Activated CD4-positive, alpha-beta T cell treated with anti-CD3 and anti-CD28 coated beads, Interleukin-2, amount 50 U/mL, for 24 hours (primary cell): ENCODE data around the gene CLTRN.
"Not testable (repeated sequence)": the region's sequence is repeated elsewhere in the genome, so short reads cannot be mapped to it uniquely, and the experiment has no call there.

ENCODE experiments used
- DNase-seq, 2 donors: peaks; one replicate each; pipeline ENCODE4 v3.0.0-alpha.2; 2020; ENCODE audit warnings: low read depth in 1 of 2, low spot score in 1 of 2

Gene CLTRN

DNA sequence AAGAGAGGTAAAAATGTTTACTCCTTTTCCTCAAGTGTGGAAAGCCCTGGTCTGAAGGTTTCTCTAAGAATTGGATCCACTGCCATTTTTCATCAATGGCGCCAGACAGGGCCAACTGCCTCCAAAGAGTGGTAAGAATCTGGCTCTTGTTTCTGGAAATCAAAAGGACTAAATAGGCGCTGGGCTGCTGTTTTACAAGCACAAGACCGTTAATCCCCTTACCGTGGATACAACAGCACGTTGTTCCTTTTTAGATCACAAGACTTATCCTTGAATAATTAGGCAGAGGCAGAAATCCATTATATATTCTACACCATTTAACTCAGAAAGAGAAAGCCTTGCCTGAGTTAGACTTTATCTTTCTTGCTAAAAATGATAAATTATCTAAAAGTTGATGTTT lies 10.6 kb downstream of the CLTRN start:
- no peak for DNase-seq

DNA sequence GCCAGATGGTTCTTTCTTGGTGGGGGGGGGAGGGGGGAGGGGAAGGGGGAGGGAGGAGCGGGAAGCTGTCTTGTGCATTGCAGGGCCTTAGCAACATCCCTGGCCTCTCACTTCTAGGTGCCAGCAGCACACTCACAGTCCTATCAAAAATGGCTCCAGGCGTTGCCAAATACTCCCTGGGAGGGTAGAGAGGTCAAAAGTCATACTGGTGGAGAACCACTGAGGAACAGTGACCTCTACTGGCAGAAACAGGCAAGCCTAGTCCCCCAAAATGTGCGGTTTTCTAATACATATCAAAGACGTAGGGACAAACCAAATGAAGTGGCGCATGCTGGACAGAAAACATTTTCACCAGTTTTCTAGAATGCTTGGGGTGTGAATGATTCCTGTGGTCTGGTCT lies 17.1 kb downstream of the CLTRN start:
- DNase-seq, result not testable (repeated sequence)

DNA sequence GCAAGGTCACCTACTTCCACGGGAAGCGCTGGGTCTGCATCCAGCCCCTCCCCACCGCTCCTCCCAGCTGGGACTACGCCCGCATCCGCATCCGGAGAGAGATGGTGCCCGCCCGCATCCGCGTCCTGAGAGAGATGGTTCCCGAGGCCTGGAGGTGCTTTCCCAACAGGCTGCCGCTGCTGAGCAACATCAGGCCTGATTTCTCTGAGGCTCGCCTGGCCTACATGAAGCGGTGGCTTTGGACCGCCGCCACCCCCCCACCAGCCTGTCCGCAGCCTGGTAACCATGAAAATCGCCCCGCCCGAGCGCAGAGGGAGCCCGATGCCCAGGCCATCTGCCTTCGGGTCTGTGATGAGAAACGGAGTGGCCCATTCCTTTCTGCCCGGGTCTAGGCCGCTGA lies 18.1 kb downstream of the CLTRN start:
- DNase-seq, result no peak

DNA sequence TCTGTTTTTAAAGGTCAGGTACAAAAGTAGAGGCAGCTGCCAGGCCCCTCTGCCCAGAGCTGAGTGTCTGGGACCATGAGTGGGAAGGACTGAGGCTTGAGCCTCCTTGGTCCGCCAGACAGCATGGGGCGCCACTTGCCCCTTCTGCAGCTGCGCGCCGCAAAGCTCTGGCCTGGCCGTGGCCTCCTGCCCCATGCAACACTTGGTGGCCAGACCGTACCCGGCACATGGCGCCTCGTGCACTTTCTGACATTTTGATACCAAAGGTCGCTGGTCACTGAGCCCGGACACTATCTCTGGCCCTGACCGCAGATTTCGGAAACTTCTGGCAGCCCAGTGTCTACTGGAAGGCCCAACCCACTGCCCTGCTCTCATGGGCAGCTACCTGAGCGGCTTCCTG lies 18.6 kb downstream of the CLTRN start:
- no peak for DNase-seq

DNA sequence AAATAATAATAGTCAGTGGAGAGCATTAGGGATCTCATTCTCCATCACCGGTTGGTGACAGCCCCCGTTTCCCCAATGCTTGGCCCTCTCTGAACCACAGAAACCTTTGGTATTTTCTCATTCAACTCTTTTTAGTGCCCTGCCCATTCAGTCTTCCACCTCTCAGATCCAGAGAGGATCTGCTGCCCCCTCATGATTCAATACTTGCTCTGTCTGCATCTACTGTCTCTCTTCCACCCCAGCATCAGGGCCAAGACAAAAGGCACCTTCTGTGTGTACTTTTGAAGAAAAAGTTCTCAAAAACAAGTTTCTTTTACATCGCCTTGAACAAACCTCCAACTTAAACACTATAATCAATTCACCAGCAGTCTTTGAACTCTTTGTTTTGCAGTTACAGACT lies 19.3 kb downstream of the CLTRN start:
- no peak for DNase-seq

DNA sequence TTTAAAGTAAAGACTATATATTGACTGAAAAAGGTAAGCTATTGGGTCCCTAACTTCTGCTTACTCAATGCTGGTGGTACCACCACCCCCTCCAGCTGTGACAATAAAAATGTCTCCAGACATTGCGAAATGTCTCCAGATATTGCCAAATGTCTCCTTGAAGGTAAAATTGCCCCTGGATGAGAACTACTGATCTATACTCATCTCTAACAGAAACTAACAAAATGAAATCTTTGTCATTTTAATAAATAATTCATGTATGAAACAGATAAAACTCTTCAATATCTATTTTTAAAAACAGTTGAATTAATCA lies 20.1 kb downstream of the CLTRN start:
- no peak for DNase-seq

DNA sequence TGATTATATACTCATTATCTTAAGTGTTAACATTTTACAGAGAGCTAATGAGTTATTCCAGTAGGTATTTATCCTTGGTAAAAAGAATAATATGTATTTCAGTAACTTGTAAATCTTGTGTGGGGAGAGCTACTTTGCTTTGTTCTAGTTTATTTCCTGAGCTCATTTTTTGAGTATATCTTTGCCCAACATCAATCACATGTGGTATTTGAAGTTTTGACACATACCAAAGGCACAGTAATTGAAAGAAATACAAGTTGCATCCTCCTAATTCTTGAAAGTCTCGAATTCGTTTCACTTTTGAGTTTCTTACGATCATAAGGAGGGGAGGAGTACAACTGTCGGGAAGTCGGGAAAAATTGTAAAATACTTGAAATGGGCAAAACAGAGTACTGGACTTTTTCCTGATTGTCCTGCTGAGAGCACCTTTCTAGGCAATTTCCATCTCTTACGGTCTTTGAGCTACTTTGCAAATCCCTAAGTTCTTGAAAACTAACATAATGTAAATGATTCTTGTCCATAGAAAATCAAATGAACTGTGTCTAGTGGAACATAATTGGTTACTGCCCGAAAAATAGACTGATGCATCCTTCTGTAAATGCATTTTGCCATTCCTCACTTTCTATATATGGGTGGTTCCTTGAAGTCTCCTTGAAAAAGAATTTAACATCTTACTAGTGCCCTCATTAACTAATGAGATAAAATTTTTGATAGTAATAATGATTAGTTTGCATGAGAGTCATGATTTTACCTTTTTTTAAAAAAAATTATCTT lies 20.6 kb downstream of the CLTRN start:
- DNase-seq, result no peak

DNA sequence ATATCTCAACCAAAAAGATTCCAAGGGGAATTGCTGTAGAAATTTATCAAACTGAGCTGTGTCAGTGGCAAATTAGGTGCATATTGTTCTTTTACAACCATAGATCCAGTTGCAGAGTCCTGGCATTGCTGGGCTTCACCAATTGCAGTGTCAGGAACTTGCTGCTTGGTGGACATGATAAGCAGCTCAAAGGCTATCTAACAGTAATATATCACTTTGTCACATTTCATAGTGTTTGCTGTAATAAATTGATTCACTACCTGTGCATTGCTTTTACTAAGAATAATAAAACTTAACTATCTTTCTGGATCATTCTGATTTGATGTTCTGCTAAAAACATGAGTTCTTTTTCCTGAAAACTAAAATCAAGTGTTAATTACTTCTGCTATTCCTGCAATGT lies 33.0 kb downstream of the CLTRN start:
- DNase-seq, result no peak

DNA sequence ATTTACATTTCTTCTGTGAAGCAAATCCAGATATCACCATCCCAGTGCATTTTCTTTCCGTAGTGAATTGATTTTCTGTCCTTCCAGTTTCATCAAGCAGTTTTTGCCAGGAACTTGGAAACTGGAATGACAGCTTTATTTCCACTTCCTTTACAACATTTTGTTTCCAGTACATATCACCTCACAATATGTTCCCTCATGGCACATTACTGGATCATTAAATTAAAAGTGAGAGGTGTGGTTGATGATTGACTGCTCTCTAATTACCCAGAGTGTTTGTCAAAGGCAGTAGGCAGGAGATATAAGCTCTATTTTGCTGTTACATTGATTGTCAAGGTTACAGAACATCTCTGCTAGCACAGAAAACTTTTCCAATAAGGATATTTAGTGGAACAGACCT lies 41.6 kb downstream of the CLTRN start:
- no peak for DNase-seq

DNA sequence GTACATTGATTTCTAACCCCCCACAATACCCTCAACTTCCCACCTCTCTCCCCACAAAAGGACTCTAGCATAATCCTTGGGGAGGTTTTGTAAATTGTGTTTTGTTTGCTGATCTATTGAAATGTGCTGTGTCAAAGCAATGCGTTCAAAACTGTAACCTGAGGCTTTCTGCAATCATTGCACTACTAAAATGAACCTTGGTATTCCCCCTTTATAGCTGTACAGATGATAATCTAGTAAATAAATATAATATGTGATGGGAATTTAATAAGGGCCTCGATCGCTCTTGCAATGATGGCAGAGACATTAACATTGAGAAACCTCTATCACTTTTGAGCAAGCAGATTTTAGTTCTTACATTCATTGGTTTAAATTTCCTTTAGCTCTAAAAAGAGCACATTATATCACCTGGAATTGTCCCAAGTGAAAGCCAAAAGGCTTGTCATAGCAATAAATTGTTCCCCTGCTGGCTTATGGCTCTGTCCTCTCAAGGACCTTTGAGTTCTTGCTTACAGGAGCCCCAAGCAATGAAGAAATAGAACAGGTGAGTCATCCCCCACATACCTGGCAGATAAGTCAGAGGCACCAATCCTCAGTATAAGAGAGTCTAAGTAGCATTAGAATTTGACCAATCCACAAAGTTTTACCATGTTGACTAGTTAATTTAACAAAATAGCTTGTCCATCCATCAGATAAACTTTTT lies 45.4 kb downstream of the CLTRN start:
- DNase-seq, result no peak

DNA sequence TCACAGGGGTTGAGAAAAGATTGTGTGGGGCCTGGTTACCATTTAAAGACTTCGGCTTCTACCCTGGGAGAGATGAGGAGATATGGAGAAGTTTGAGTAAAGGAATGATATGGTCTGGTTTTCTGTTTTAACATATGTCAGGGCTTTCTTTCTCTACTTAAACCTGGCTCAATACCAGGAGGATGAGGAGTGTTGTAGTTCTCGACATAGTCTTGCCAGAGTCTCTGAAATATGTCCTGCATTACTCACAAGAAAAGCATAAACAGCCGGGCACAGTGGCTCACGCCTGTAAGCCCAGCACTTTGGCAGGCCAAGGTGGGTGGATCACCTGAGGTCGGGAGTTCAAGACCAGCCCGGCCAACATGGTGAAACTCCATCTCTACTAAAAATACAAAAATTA lies 47.5 kb downstream of the CLTRN start:
- DNase-seq, result no peak

DNA sequence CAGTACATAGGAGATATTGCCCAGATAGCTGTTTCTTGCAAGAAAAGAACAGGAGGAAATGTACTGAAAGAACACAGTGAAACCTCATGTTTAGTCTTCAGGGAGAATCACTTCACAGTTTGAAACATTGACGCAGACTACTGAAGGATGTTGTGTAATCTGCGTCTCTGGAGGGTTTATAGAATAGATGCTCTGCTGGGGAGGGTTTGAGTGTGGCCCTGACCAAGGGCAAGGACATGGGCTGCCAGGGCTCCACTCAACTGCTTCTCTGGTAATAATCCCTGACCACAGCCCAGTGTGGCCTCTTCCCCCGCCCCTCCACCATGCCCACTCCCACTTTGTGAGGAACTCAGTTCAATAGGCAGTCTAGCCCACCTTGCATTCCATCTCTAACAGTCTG lies 48.1 kb downstream of the CLTRN start:
- no peak for DNase-seq

DNA sequence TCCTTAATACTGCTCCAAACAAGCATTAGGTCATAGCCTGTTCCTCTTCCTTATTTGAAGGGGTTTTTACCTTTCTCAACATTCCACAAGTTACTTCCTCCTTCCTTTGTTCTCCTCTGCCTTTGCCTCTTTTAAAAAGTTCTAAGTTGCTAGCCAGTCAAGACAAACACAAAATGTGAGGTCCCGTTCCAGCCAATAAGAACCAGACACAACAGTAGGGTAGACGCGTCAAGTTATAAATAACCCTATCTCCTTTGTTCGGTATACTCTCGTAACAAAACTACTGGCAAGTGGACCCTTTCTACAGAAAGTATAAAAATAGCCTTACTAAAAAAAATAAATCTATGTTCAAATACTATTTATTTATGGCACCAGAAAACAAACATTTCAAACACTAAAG lies 57.5 kb downstream of the CLTRN start:
- no peak for DNase-seq

DNA sequence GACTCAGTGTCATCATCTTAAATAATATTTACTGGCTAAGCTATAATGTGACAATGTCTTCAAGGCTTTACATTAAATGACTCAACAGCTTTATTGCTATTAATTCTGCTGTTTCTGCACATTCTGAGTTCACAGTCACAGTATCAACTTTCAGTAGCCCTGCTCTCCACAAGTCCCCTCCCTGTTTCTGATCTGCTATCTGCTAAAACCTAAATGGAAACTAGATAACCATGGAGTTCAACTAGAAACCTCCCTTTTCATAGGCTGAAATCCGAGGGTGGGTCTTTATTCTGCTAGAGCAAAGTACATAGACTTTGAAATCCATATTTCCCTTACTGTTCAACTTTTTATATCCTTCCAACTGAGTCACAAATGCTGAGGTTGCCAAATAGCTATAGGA lies 58.5 kb downstream of the CLTRN start:
- DNase-seq, result no peak

DNA sequence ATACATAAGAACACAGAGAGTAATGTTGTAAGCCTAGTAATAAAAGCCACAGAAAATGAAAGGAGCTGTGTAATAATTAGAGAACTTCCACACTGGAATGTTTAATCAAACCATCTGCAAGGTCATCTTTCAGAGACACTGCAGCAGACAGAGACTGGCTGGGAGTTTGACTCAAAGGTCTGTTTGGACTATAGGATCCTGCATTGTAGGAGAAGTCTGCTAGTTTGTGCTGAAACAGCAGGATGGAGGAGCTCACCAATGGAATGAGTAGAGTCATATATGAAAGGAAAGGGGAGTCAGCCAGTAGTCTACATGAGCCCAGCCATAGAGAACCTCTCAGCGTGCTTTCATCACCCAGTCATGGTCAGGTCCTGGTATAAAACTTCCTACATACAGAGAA lies 59.4 kb downstream of the CLTRN start:
- no peak for DNase-seq

DNA sequence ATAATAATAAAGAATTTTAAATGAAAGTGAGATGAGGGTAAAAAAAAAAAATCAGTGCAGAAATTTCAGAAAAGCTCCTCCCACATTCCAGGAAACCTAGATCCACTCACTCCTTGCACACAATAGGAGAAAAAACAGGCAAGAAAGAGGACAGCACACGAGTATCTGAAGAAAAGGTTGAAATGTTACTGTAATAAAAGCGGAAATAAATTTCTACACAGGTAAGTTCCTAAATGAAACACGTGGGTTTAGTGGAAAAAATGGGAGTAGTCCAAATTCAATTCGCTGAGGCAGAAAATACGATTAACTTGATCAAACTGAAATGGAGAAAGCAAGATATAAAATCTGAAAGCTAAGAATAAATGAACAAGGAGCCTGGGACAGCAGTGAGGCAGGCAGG lies 61.8 kb downstream of the CLTRN start:
- DNase-seq, result no peak

DNA sequence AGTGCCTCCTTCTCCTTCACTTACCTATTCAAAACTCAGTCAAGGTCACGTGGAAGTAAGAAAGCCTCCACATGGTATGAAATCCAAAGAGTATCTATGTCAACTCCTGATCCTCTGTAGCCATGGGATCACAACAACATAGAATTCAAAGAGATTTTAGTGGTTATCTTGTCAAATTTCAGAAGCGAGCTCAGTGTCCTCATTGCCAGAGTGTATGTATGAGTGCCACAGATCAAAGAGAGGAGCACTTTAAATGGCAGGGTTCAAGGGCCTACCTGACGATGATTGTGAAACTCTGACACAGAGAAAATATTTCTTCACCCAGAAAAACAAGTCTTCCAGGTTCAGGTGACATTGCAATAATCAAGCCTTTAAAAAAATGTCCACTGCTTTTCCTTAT lies 62.7 kb downstream of the CLTRN start:
- no peak for DNase-seq

DNA sequence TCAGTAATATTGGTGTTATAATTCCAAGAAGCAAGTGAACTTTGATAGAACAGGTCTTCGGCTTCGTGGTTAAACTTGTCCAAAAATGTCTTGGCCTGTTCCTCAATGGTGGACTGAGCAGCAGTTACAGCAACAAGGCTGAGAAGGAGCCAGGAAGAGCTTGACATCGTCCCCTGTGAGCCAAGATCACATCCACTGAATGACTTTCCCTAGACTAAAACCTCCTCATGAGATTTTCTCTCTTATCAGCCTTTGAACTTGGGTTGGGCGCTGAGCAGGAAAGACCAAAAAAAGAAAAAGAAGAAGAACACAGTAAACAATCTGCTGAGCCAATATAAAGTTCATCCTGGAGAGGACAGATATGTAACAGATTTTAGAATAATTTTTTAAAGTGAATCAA lies 63.9 kb downstream of the CLTRN start, which contains the start of gene ACE2:
Gene ACE2, minus strand, starts transcription at position 216 of the 400 bp plus-strand sequence. Its CDS starts 49 bp downstream, at position 167.
- no peak for DNase-seq

DNA sequence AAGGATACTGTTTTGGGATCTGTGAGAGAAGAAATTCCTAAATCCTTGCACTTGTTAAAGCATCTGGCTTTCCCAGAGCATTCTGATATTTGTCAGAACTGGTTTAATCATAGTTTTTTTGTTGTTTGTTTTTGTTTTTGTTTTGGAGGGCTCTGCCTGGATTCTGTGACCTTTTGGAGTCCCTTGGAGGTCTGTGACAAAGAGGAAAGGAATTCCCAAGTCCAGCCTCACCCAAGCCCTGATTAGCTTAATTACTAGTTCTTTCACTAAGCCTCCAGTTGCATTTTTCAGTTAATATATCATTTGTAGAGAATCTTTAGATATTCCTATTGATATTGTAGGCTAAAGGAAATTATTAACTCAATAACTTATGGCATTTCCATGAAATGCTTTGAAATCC lies 64.6 kb downstream of the CLTRN start:
- DNase-seq, result no peak

DNA sequence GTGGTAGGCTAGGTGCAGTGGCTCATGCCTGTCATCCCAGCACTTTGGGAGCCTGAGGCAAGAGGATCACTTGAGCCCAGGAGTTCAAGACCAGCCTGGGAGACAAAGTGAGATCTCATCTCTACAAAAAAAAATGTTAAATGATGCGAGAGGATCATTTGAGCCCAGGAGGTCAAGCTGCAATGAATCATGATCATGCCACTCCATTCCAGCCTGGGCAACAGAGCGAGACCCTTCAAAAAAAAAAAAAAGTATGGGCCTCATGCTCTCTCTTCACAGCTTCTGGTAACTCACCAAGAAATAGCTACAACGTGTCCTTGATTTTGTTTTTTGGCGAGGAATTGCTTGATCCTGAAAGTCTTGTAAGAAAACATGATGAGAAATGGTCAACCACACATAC lies 65.1 kb downstream of the CLTRN start:
- DNase-seq, result no peak

DNA sequence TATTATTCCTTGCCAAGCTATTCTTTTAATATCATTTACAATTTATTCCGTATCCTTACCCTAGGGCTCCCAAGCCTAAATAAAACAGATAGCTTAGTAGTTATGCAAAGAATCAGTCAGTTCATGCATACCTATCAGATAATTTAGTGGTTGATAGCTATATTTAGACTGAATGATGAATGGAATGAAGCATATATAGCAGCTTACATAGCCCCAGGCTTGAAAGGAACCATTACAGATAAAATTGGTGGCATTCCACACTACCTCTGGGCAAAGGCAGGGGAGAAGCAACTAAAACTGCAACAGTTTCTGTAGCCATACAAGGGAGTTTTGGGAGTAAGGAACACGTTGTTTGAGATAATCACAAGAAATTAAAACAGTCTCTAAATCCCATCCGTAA lies 66.6 kb downstream of the CLTRN start:
- no peak for DNase-seq

DNA sequence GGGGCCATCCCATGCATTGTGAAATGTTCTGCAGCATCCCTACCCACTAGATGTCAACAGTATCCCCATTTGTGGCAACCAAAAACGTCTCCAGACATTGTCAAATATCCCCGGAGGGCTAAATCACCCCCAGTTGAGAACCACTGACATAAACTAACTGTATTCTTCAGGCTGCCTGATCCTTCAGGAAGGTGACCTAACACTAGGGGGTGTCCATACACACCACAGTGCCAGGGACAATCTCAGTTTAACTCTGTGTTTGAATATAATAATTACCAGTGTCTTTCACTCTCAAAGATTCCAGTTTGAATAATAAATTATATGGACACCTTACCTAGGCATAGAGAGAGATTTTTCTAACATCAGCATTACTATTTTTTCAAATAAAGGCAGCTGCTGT lies 70.2 kb downstream of the CLTRN start:
- no peak for DNase-seq
